ENCODE results near the gene PRSS2.

Gene PRSS2

DNA sequence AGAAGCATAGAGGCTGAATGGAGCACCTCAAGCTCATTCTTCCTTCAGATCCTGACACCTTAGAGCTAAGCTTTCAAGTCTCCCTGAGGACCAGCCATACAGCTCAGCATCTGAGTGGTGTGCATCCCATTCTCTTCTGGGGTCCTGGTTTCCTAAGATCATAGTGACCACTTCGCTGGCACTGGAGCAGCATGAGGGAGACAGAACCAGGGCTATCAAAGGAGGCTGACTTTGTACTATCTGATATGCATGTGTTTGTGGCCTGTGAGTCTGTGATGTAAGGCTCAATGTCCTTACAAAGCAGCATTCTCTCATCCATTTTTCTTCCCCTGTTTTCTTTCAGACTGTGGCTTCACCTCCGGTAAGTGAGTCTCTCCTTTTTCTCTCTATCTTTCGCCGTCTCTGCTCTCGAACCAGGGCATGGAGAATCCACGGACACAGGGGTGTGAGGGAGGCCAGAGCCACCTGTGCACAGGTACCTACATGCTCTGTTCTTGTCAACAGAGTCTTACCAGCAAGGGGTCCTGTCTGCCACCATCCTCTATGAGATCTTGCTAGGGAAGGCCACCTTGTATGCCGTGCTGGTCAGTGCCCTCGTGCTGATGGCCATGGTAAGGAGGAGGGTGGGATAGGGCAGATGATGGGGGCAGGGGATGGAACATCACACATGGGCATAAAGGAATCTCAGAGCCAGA, 31.0 kb downstream of the PRSS2 start:
- DNase-seq (ENCODE audit: low read depth), result no peak

DNA sequence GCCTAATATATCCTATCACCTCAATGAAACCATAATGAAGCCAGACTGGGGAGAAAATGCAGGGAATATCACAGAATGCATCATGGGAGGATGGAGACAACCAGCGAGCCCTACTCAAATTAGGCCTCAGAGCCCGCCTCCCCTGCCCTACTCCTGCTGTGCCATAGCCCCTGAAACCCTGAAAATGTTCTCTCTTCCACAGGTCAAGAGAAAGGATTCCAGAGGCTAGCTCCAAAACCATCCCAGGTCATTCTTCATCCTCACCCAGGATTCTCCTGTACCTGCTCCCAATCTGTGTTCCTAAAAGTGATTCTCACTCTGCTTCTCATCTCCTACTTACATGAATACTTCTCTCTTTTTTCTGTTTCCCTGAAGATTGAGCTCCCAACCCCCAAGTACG, 31.5 kb downstream of the PRSS2 start:
- DNase-seq (ENCODE audit: low read depth), result no peak

DNA sequence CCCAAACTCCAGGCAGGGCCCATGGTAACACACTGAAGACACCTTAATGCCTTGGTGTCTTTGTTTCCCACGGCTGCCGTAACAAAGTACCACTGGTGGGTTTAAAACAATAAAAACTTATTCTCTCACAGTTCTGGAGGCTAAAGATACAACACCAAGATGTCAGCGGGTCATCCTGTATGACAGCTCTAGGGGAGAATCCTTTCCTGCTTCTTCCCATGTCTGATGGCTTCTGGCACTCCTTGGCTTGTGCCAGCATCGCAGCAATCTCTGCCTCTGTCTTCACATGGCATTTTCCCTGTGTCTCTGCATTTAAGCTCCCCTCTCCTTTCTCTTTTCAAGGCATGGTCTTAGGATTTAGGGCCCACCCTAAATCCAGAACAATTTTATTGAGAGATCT, 33.1 kb downstream of the PRSS2 start:
- no peak for DNase-seq (ENCODE audit: low read depth)

DNA sequence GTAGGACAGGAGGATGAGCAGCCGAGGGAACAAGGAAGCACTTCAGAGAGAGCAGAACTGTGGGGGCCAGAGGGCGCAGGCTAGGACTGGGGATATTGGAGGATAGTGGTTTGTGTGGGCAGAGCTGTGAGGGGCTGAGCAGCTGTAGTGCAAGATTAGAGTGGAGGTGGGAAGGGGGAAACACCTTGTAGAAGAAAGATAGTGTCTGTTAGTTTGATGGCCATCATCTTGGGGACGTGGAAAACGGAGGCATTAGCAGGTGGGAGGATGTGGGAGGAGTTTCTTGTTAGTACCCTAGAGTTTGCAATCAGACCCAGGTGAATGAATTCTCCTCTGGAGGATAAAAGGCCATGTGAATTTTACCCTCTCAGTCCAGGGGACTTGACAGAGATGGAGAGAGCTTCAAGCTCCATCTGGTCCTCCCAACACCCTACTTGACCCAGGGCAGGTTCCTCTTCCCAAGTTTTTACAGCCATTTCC, 34.0 kb downstream of the PRSS2 start:
- no peak for DNase-seq (ENCODE audit: low read depth)

DNA sequence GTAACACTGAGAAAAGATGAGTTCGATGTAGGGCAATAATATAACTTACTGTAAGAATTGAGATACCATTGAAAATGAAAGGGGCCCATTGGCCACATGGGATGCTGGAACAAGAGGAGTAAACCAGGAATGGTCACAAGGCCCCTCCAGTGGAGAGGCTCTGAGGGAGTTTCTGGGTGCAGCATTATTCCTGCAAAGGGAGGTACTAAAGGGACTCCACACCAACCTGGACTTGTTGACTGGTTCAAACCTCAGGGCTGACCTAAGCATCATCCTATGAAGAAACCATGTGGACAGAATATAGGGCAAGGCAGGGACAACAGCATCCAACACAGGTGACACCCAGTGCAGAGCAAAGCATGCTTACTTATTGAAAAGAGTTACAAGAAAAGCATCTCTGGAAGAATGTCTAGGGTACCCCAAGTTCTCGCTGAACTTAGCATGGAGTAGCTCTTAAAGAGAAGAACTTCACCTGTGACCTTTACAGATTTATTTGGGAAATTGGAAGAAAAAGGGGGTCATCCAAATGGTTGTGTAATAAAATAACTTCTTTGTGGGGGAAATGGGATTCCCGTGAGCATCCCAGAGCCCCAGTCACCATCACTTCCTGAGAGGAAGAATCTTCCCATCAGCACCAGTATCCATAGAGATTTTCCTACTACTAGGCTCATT, 34.7 kb downstream of the PRSS2 start:
- DNase-seq (ENCODE audit: low read depth), result no peak

DNA sequence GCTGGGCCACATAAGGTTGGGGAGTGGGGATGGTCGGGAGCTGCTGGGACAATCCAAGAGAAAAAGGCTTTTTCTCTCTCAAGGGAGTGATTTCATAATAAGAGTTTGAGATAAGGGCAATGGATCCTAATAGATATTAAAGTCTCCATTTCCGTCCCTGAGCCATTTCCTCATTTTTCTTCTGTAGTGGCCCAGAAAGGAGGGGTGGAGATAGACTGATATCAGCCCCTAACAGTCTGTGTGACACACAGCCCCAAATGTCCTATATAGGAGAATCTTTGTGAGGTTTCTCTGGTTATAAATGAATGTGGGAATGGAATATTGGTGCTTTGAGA, 35.2 kb downstream of the PRSS2 start:
- no peak for DNase-seq (ENCODE audit: low read depth)

DNA sequence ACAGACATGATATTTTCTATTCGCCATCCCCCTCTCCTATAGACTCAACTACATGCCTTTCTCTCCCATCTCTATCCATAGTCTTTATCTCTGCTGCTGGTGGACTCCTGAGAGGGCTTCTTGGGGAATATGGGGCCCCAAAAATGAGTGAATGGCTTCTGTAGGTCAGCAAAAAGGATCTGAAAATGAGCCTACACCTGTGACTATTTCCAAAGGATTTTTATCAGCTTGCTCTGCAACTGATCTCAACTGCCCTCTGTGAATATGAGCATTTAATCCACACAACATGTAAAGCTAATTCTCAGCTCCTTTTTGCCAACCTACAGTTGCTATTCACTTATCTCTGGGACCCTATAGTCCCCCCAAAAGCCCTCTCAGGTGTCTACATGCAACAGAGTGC, 36.2 kb downstream of the PRSS2 start:
- no peak for DNase-seq (ENCODE audit: low read depth)

DNA sequence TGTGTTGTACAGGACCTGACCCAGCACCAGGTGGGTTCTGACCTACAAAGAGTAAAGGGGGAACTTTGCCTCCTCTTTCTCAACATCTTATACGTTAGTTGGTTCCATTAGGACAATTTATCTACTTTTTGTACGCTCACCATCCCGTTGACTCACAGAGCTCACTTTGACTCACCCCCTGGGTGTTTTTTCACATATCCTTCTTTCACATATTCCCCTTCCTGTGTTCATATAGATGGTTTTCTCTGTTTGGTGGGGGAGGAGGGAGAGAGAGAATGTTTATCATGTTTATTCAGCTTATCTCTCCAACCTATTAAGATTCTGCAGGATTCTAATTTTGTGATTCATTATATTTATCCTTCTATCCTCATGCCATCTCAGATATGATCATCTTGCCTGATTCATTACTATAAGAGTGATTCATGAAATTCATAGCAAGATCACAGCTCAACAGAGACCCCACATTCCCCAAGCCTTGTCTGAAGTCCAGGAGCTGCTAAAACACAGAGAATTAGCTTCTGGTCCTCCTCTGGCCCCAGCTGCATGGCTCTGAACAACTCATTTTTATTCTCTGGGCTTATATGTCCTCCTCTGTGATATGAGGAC, 37.2 kb downstream of the PRSS2 start:
- no peak for DNase-seq (ENCODE audit: low read depth)

DNA sequence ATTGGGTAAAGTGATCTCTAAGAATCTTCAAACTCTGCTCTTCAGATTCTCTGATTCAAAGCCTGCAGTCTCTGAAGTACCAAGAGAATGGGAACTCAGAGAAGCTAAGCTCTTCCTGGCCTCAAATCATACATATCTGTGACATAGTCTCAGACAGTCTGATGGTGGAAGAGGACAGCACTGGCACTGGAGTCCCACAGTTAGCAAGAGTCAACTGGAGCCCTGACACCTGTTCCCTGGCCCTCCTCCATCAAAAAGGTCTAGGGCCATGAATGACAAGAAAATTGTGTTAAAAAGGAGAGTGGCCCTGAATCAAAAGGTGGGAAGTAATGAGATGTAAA, 37.7 kb downstream of the PRSS2 start:
- no peak for DNase-seq (ENCODE audit: low read depth)

DNA sequence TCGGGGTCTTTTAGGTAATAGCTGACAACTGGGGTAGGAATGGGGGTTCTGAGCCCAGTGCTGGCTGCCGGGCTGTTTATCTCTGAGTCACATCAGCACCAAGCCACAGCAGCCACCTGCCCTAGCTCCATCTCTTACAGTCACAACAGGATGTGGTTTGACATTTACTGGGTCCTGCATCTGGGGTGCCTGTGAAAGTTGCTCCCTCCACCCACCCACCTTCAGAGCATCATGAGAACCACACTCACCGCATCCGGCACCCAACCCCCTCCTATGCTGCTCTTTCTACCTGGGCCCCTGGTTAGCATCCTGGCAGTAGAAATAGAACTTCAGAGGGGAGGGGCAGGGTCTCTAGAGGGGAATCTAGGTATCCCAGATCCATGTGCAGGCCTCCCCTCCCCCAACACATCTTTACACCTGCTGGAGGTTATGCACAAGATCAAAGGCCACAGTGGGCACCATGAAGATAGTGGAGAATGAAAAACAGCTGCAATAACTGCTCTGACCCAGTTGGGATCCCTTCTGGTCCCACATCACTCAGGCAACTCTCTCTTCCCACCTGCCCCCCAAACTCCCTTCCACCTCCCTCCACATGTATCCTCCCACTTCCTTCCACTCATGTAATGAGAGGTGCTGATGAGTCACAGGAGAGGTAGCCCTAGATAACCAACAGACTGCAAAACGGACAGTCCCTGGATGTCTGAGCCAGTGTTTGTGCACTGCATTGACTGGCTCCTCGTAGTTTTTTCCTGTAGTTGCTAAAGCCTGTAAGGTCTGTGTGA, 38.2 kb downstream of the PRSS2 start:
- peak; percentile 92 for DNase-seq (ENCODE audit: low read depth)

DNA sequence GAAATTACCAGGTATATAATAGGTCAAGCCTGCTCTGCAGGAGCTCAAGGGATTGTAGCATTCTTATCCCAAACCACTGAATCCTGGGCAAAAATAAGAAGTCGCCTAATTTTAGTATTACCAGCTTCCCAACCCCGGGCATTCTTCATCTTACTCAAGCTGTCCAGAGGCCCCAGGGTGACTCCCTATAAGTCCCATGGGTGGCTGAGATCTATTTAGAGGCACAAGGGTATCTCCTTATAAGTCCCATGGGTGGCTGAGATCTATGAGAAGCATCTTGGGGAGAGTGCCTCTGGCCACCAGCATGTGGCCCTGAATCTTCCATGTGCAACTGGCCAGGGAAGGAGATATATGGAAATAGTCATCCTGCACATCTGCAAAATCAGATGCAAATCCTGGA, 38.9 kb downstream of the PRSS2 start:
- DNase-seq (ENCODE audit: low read depth), result no peak

DNA sequence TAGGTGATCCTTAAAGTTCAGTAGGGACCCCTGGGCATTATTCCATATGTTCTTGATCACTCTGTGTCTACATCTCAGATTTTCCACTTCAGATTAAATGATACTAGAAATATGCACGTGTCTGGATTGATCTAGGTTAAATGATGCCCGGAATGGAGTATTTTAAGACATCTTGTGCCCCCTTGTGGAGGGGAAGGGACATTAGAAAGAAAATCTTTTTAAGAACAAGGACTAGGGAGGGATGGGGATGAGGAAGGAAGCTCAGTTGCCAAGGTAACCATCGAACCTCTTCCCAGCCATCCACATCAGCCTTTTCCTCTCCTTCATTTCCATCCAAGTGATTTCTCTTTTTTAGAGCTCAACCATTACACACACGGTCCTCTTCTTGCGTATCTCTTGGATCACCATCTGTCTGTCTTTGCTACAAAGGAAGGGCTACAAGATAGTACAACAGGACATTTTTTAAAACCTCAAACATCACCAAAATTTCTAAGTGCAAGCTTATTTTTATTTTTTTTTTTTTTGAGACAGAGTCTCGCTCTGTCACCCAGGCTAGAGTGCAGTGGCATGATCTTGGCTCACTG, 40.5 kb downstream of the PRSS2 start:
- DNase-seq (ENCODE audit: low read depth), result no peak

DNA sequence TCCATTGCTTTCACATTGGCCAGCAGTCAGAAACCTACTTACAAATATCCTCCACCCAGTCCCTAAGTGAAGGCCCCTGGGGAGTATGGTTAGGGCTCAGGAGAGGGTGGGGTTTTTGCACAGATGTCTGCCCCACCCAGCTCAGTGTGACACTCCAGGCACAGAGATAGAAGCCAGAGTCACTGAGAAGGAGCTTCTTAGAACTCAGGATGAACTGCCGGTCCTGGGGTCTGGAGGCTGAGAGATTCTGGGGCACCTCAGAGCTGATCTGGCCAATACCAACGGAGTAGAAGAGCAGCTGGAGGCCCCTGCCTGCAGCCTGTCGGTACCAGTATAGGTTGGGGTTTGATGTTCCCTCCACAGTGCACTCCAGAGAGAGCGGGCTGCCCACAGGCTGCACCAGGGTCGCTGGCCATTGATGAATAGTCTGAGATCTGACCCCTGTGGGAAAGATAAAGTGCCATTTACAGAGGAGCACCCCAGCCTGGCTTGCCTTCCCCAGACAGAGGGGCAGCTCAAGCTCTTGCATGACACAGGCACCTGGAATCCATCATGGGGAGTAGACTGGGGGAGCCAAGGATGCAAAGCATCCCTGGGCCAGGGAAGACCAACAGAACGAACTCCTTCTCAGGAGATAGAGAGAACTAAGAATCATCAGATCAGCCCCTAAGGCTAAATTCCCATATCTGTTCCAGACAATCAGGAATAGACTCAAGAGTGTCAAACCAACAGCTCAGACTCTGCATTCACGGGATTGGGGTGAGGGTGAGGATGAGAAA, 41.9 kb downstream of the PRSS2 start:
- DNase-seq (ENCODE audit: low read depth), result no peak

DNA sequence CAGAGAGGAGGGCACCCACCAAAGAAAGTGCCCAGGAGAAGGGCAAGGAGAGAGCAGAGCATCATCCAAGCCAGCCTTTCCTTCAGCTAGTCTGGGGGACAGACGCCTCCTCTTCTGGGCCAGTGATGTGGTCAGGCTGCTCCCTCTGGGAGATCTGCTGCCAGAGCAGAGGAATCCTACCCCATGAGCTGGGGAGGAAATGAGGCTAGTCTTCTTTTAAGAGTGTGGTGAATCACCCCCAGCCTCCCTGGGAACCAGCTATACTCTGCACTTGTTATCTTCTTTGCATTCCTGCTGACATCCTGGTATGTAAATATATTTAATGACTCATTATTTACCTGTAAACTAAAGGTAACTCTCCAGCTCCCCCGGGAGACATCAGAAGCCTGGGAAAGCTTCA, 42.5 kb downstream of the PRSS2 start:
- DNase-seq (ENCODE audit: low read depth), result no peak

DNA sequence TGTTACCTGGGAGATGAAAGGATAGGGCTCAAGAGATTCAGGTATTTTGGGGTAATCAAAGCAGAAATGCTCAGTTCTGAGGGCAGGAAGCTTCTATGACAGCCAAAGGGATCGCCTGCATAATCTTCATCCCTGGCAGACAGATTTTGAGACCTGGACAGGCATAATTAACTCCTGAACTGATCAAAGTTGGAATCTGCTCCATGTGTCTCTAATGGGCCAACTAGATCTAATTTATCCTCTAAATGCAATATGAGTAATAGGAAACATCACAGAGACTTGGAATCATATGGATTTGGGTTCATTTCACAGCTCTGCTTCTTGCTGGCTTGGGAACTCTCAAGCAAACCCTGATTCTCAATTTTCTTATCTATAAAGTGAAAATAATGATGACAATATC, 42.9 kb downstream of the PRSS2 start:
- DNase-seq (ENCODE audit: low read depth), result no peak

DNA sequence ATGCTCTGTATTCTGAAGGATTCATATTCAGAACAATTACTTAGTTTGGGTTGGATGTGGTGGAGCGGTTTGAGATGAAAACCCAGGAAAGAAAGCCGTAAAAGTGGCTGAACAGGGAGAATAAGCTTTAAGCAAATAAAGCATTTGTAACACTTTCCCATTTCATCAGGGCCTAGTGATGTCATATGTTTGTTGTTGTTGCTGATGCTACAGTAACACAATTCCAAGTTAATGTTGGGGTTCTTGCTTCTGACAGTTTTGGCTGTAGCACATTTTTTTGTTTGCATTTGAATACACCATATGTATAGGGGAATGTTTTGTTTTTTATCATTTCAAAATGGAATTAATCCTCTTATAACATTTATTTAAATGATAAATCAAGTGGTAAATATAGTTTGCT, 43.7 kb downstream of the PRSS2 start:
- no peak for DNase-seq (ENCODE audit: low read depth)

DNA sequence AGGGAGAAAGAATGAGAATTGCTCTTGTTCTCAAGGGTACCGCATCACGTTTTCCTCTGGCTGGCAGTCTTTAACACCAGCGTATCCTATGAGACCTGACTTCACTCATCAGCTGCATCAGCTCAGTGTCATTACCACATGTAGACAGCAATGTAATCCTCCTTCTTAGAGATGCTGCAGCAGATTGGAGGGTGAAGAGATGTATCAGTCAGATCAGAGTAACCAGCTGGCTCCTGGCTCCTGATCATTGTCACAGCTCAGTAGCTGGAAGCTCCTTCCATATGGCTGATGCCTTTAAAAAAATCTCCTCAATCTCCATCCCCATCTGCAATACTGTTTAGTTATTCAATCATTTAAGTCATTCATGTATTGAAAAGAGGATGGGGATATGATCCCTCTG, 44.4 kb downstream of the PRSS2 start:
- no peak for DNase-seq (ENCODE audit: low read depth)

DNA sequence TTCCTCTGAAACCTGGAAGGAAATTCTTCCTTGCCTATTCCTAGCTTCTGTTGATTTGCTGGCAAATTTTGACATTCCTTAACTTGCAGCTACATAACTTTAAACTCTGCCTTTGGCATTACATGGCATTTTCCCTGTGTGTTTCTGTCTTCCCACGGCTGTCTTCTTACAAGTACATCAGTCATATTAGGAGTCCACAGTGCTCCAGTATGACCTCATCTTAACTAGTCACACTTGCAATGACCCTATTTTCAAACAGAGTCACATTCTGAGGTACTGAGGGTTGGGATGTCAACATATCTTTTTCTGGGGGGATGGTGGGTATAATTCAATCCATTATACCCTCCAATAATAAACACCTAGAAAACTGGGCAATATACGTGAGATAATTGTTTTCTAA, 46.7 kb downstream of the PRSS2 start:
- DNase-seq (ENCODE audit: low read depth), result no peak

DNA sequence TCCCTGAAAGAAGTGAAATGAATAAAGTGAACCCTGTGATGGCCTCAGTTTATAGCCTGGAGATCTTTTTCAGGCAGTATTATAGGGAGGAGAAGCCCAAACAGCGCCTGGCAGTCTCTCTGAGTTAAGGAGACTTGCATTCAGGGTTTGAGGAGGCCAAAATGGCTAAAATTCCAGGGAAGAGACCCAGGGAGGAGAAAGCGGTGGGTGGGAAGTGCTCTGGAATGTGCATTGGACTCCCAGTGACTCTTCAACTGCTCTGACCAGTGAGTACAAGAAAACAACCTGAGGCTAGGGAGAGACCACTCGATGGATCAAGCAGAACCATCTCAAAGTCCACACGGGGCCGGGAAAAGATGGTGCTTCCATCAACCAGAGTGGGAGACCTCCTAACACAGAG, 48.8 kb downstream of the PRSS2 start:
- no peak for DNase-seq (ENCODE audit: low read depth)

DNA sequence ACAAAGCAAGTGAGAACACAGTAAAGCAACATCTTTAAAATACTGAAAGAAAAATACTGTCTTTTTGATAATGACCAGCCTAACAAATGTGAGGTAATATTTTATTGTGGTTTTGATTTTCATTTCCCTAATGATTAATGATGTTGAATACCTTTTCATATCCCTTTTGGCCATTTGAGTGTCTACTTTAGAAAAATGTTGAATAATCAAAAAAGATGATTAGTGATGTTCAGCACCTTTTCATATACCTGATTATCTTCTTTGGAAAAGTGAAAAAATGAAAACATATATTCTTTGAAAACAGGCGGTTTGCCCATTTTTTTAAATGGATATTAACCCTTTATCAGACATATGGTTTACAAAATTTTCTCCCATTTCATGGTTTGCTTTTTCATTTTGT, 51.9 kb downstream of the PRSS2 start:
- DNase-seq (ENCODE audit: low read depth), result no peak

All from activated T-cell treated with anti-CD3 and anti-CD28 coated beads for 24 hours (primary cell).